ENCODE results near the gene ALK.

- TF ChIP-seq POLR2A (IDR thresholded peaks at IDR 0.05) (peak in 1 of 3 donors; percentile 45), CTCF (IDR thresholded peaks at IDR 0.05) (no peak)
Observed at GRCh38 chr2:29405266-29405665, 516.1 kb downstream of the ALK start.
